OCI-LY7 (cell line): Measurements from ENCODE around the gene CACNA1H. TPM values are rescaled to one million over a fixed set of nuclear protein-coding genes. Genes with fewer than 3 reads are reported as not detected.
"Not testable (repeated sequence)": the region's sequence is repeated elsewhere in the genome, so short reads cannot be mapped to it uniquely, and the experiment has no call there.

Experiments
- BruUV-seq: library from RNA; stranded (reverse); fragments of 400-500 nt; replicated peaks from 2 replicates; lab custom pipeline; 2021; lab: Mats Ljungman, UMichigan
- CTCF ChIA-PET: fragments of 300-600 bp; sonication (Branson Sonifier 250); formaldehyde crosslinking; loops from one replicate; lab custom pipeline; 2022; ENCODE audit warnings: antibody characterized with exemption; ENCODE audit not compliant: unreplicated experiment; lab: Charles Lee
- POLR2A ChIA-PET: fragments of 300-600 bp; sonication (Branson Sonifier 250); formaldehyde crosslinking; loops from one replicate; lab custom pipeline; 2022; ENCODE audit warnings: antibody characterized with exemption; lab: Charles Lee
- DNase-seq: peaks from one replicate; pipeline ENCODE4 v3.0.0-alpha.2; 2015; ENCODE audit warnings: low spot score
- H2AFZ ChIP-seq: fragments of 200-600 bp; sonication (generic), shearing (Covaris generic); 2 replicates; pipeline ENCODE4 v1.6.1; 2014; ENCODE audit warnings: mild to moderate bottlenecking, antibody characterized with exemption, low read length, moderate library complexity
- H3K27ac ChIP-seq: fragments of 200-600 bp; sonication (generic); 2 replicates; pipeline ENCODE4 v1.5.1; 2014; ENCODE audit warnings: mixed run types, low read depth, mild to moderate bottlenecking, moderate library complexity, low read length, inconsistent platforms; ENCODE audit not compliant: poor library complexity, severe bottlenecking
- H3K36me3 ChIP-seq: fragments of 200-600 bp; sonication (generic); 2 replicates; pipeline ENCODE4 v1.6.1; 2014; ENCODE audit warnings: mild to moderate bottlenecking, antibody characterized with exemption, low read length, moderate library complexity, mixed read lengths; ENCODE audit not compliant: insufficient read depth
- H3K4me1 ChIP-seq: fragments of 200-600 bp; sonication (generic); 2 replicates; pipeline ENCODE4 v1.5.1; 2014; ENCODE audit warnings: mild to moderate bottlenecking, low read length; ENCODE audit not compliant: insufficient read depth, poor library complexity, severe bottlenecking
- H3K4me2 ChIP-seq: fragments of 200-600 bp; sonication (generic); 2 replicates; pipeline ENCODE4 v1.6.1; 2014; ENCODE audit warnings: mild to moderate bottlenecking, low read length
- H3K4me3 ChIP-seq: fragments of 200-600 bp; sonication (generic); 2 replicates; pipeline ENCODE4 v1.5.1; 2014; ENCODE audit warnings: mild to moderate bottlenecking, low read depth, low read length; ENCODE audit not compliant: poor library complexity, severe bottlenecking
- H3K79me2 ChIP-seq: fragments of 200-600 bp; sonication (generic); 2 replicates; pipeline ENCODE4 v1.6.1; 2016; ENCODE audit warnings: low read depth, mild to moderate bottlenecking, low read length, moderate library complexity, mixed read lengths; ENCODE audit not compliant: insufficient read depth
- H3K9me2 ChIP-seq: fragments of 200-600 bp; sonication (generic); 2 replicates; pipeline ENCODE4 v1.6.1; 2016; ENCODE audit warnings: mild to moderate bottlenecking, low read length, mixed read lengths; ENCODE audit not compliant: insufficient read depth
- H3K9me3 ChIP-seq: fragments of 200-600 bp; sonication (generic); 2 replicates; pipeline ENCODE4 v1.6.1; 2014; ENCODE audit warnings: mild to moderate bottlenecking, mixed run types, low read length, mixed read lengths
- H4K20me1 ChIP-seq: fragments of 200-600 bp; sonication (generic); 2 replicates; pipeline ENCODE4 v1.6.1; 2014; ENCODE audit warnings: mild to moderate bottlenecking, antibody characterized with exemption, low read length, moderate library complexity, mixed read lengths; ENCODE audit not compliant: insufficient read depth
- EZH2phosphoT487 ChIP-seq: fragments of 200-600 bp; sonication (generic); IDR thresholded peaks from 2 replicates; pipeline ENCODE4 v1.6.1; 2018; ENCODE audit warnings: low read depth, borderline replicate concordance, mild to moderate bottlenecking, mixed run types, antibody characterized with exemption, low read length, moderate library complexity, mixed read lengths
- intact Hi-C: fragments of 100-400 bp; cut with micrococcal nuclease; formaldehyde crosslinking; loops from one replicate; pipeline ENCODE4 v1.10.0; 2022; ENCODE audit not compliant: unreplicated experiment
- total RNA-seq, 2 experiments: library from RNA; depleted of rRNA in 1 of 2; stranded (reverse); fragments of >200 nt in 1 of 2; shearing (Covaris generic) in 1 of 2; gene quantifications; 2 replicates each; pipeline ENCODE4 v1.2.3, GENCODE V29; 2014 to 2022
- TF ChIP-seq, protein P1 (sequence below): fragments of 200-600 bp; sonication (generic); conservative IDR thresholded peaks from 2 replicates; pipeline ENCODE4 v1.5.1; 2014; ENCODE audit warnings: mild to moderate bottlenecking, antibody characterized with exemption, low read length, moderate library complexity, mixed read lengths

CACNA1H gene
- total RNA-seq, 2 experiments from 2014 or later = not detected

DNA sequence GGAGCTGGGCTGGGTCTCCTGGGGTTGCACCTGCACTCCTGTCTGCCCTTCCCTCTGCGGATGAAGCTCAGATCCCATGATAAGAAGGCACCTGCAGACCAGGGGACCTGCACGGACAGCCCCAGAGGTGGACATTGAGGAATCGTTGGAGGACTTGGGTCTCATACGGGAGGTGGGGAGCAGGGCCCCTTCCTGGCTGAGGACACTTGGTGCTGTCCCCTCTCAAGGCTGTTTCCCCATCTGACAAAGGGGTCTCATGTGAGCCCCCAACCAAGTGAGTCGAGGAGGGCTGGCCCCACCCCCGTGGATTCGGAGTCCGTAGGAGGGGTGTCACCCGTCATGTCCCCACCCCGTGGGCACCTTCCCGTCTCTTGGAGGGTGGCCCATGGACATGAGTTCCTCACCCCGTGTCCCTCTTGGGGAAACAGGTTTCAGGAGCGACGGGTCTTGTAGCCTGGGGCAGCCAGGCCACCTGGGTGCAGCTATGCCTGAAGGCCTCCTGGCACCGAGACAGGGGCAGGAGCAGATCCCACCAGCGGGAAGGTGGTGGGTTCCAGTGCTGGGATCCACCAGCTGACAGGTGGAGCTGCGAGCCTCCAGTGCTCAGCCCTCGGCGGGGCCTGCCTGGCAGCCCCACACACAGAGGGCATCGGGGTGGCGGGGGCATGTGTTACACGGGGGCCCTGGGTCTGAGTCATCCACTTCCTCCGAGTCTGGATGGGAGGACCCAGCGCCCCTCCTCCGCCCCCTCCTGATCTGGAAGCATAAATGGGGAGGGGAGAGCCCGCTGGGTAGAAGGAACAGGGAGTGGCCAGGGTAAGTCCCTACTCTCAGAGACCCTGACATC, 102.6 kb downstream of the CACNA1H start, which contains the start of gene TPSD1:
Gene TPSD1 (plus strand): TSS at position 794 of the 847 bp plus-strand sequence. CDS start 212 bp downstream, outside the sequence.
- intact Hi-C loops, H4K20me1 ChIP-seq, H2AFZ ChIP-seq, DNase-seq, BruUV-seq, H3K9me3 ChIP-seq, H3K4me2 ChIP-seq, H3K4me1 ChIP-seq, POLR2A ChIA-PET, H3K9me2 ChIP-seq, H3K27ac ChIP-seq, H3K4me3 ChIP-seq, H3K79me2 ChIP-seq, H3K36me3 ChIP-seq: not testable (repeated sequence)
- CTCF ChIA-PET = interaction anchor here (0.6 kb wide), 1 partner anchor 87 kb away, joined by 5 read pairs; no protein-coding TSS in a partner anchor

DNA sequence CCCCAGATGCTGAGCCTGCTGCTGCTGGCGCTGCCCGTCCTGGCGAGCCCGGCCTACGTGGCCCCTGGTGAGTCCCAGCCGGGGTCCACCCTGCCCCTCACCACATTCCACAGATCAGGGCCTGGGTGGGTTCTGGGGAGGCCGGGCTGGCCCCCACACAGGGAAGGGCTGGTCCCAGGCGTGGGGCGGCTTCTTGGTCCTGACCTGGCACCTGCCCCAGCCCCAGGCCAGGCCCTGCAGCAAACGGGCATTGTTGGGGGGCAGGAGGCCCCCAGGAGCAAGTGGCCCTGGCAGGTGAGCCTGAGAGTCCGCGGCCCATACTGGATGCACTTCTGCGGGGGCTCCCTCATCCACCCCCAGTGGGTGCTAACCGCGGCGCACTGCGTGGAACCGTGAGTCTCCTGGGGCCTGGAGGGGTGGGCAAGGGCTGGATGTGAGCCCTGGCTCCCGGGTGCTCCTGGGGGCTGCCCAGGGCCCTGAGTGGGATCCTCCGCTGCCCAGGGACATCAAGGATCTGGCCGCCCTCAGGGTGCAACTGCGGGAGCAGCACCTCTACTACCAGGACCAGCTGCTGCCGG, 103.5 kb downstream of the CACNA1H start:
- CTCF ChIA-PET, H3K79me2 ChIP-seq, H3K4me3 ChIP-seq, H3K9me3 ChIP-seq, intact Hi-C loops, POLR2A ChIA-PET, H3K4me2 ChIP-seq, H3K9me2 ChIP-seq, DNase-seq, H2AFZ ChIP-seq, H3K27ac ChIP-seq, BruUV-seq, H3K4me1 ChIP-seq, H4K20me1 ChIP-seq, H3K36me3 ChIP-seq: not testable (repeated sequence)

DNA sequence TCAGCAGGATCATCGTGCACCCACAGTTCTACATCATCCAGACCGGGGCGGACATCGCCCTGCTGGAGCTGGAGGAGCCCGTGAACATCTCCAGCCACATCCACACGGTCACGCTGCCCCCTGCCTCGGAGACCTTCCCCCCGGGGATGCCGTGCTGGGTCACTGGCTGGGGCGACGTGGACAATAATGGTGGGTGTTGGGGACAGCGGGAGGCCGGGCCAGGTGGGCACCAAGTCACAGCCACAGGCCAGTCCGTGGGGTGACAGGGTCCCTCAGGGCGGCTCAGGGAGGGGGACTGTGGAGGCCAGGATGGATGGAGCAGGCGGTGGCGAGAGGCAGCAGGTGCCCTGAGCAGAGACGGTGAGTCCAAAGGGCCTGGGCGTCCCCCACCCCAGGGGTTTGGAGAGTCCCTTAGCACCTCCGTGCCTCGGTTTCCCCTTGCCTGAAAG, 104.0 kb downstream of the CACNA1H start:
- Histone ChIP-seq H3K27ac (no peak overlapping the region), H3K36me3 (no peaks in the 10 kb centered on the region), H3K4me1 (no peaks in the 10 kb centered on the region), H3K4me3 (no peak overlapping the region), H2AFZ (no peak overlapping the region), H3K4me2 (no peak overlapping the region), H3K9me3 (no peaks in the 10 kb centered on the region), H3K79me2 (no peaks in the 10 kb centered on the region), H4K20me1 (no peaks in the 10 kb centered on the region), H3K9me2 (no peaks in the 10 kb centered on the region)
- TF ChIP-seq, protein P1, sequence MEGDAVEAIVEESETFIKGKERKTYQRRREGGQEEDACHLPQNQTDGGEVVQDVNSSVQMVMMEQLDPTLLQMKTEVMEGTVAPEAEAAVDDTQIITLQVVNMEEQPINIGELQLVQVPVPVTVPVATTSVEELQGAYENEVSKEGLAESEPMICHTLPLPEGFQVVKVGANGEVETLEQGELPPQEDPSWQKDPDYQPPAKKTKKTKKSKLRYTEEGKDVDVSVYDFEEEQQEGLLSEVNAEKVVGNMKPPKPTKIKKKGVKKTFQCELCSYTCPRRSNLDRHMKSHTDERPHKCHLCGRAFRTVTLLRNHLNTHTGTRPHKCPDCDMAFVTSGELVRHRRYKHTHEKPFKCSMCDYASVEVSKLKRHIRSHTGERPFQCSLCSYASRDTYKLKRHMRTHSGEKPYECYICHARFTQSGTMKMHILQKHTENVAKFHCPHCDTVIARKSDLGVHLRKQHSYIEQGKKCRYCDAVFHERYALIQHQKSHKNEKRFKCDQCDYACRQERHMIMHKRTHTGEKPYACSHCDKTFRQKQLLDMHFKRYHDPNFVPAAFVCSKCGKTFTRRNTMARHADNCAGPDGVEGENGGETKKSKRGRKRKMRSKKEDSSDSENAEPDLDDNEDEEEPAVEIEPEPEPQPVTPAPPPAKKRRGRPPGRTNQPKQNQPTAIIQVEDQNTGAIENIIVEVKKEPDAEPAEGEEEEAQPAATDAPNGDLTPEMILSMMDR = no peak
- no peak for TF ChIP-seq EZH2phosphoT487
- intact Hi-C loops = no loop called here
- CTCF ChIA-PET = no interaction called here
- BruUV-seq = no TSS peak
- no peak for DNase-seq
- POLR2A ChIA-PET = no interaction called here
